GM23338 (cell line): ENCODE results near the gene DAGLB. TPM values are rescaled to one million over a fixed set of nuclear protein-coding genes. Genes with fewer than 3 reads are reported as not detected.
"Not testable (repeated sequence)": the region's sequence is repeated elsewhere in the genome, so short reads cannot be mapped to it uniquely, and the experiment has no call there.

Experiments
- ATAC-seq: fragments of 200-7000 bp; cut with Tn5 transposase; 3 replicates; pipeline ENCODE4 v1.9.1; 2020
- DNase-seq: peaks from one replicate; pipeline ENCODE4 v3.0.0-alpha.2; 2015; ENCODE audit warnings: low spot score
- H2AFZ ChIP-seq: fragments of 200-600 bp; sonication (generic); 2 replicates; pipeline ENCODE4 v1.8.0; 2016; ENCODE audit warnings: antibody characterized with exemption, mild to moderate bottlenecking, moderate library complexity
- H3F3A ChIP-seq: fragments of 200-600 bp; sonication (generic); replicated peaks from 2 replicates; pipeline ENCODE4 v1.8.0; 2017; ENCODE audit warnings: antibody characterized with exemption, mixed run types, low read depth
- H3K27ac ChIP-seq: fragments of 200-600 bp; sonication (generic); 2 replicates; pipeline ENCODE4 v1.6.1; 2016; ENCODE audit warnings: low read depth
- H3K27me3 ChIP-seq: fragments of 200-600 bp; sonication (generic); 2 replicates; pipeline ENCODE4 v1.8.0; 2016; ENCODE audit warnings: mild to moderate bottlenecking, mixed run types, moderate library complexity; ENCODE audit not compliant: insufficient read depth
- H3K36me3 ChIP-seq: fragments of 200-600 bp; sonication (generic); 2 replicates; pipeline ENCODE4 v1.8.0; 2016; ENCODE audit warnings: mild to moderate bottlenecking; ENCODE audit not compliant: insufficient read depth
- H3K4me1 ChIP-seq: fragments of 200-600 bp; sonication (generic); 2 replicates; pipeline ENCODE4 v1.8.0; 2016; ENCODE audit warnings: mild to moderate bottlenecking, moderate library complexity; ENCODE audit not compliant: insufficient read depth
- H3K4me2 ChIP-seq: fragments of 200-600 bp; sonication (generic); 2 replicates; pipeline ENCODE4 v1.7.1; 2017; ENCODE audit warnings: mixed run types
- H3K4me3 ChIP-seq: fragments of 200-600 bp; sonication (generic); 2 replicates; pipeline ENCODE4 v1.6.1; 2016; ENCODE audit warnings: mixed run types
- H3K79me2 ChIP-seq: fragments of 200-600 bp; sonication (generic); replicated peaks from 2 replicates; pipeline ENCODE4 v1.8.0; 2017; ENCODE audit warnings: mild to moderate bottlenecking; ENCODE audit not compliant: insufficient read depth
- H3K9me2 ChIP-seq: fragments of 200-600 bp; sonication (generic); 2 replicates; pipeline ENCODE4 v1.8.0; 2017; ENCODE audit not compliant: insufficient read depth
- H4K20me1 ChIP-seq: fragments of 200-600 bp; sonication (generic); replicated peaks from 2 replicates; pipeline ENCODE4 v1.8.0; 2017; ENCODE audit warnings: mild to moderate bottlenecking; ENCODE audit not compliant: insufficient read depth
- H3K27ac Mint-ChIP-seq: 2 replicates; pipeline ENCODE4 v1.8.0; 2020; ENCODE audit warnings: inconsistent platforms, mild to moderate bottlenecking, moderate library complexity, mixed read lengths
- H3K27me3 Mint-ChIP-seq: 3 replicates; pipeline ENCODE4 v1.8.0; 2022; ENCODE audit warnings: low read depth, mild to moderate bottlenecking, moderate library complexity, mixed read lengths, inconsistent platforms; ENCODE audit not compliant: insufficient read depth, poor library complexity
- H3K36me3 Mint-ChIP-seq: 3 replicates; pipeline ENCODE4 v1.8.0; 2021; ENCODE audit warnings: low read depth, mild to moderate bottlenecking, inconsistent platforms, moderate library complexity, mixed read lengths
- H3K4me1 Mint-ChIP-seq: 3 replicates; pipeline ENCODE4 v1.8.0; 2020; ENCODE audit warnings: mild to moderate bottlenecking, inconsistent platforms, mixed read lengths
- H3K4me3 Mint-ChIP-seq: 3 replicates; pipeline ENCODE4 v1.8.0; 2021; ENCODE audit warnings: moderate library complexity, mild to moderate bottlenecking, inconsistent platforms, mixed read lengths
- H3K9me3 Mint-ChIP-seq: 3 replicates; pipeline ENCODE4 v1.8.0; 2020; ENCODE audit warnings: moderate library complexity, mild to moderate bottlenecking, inconsistent platforms, mixed read lengths
- CREB1 ChIP-seq: fragments of 250-450 bp; sonication (Bioruptor Pico); IDR thresholded peaks from 2 replicates; pipeline ENCODE4 v1.5.0; 2020; ENCODE audit warnings: low read depth, mild to moderate bottlenecking, moderate library complexity
- EZH2 ChIP-seq: fragments of 200-600 bp; sonication (generic); IDR thresholded peaks from one replicate; pipeline ENCODE4 v1.8.0; 2017; ENCODE audit warnings: antibody characterized with exemption, mild to moderate bottlenecking, low read depth; ENCODE audit not compliant: unreplicated experiment
- JUNB ChIP-seq: IDR thresholded peaks from one replicate; pipeline ENCODE4 v1.6.1; 2016; ENCODE audit warnings: antibody characterized with exemption; ENCODE audit not compliant: unreplicated experiment
- NANOG ChIP-seq: IDR thresholded peaks from 2 replicates; pipeline ENCODE4 v1.6.1; 2016; ENCODE audit warnings: antibody characterized with exemption, borderline replicate concordance
- STAT1 ChIP-seq: IDR thresholded peaks from one replicate; pipeline ENCODE4 v1.6.1; 2016; ENCODE audit warnings: antibody characterized with exemption; ENCODE audit not compliant: unreplicated experiment
- ZNF462 ChIP-seq: fragments of 250-450 bp; sonication (Bioruptor Pico); IDR thresholded peaks from 2 replicates; pipeline ENCODE4 v1.5.0; 2020; ENCODE audit warnings: mild to moderate bottlenecking, moderate library complexity
- polyA plus RNA-seq: library from polyadenylated mRNA; unstranded; fragments of >200 nt; fragmentation: Nextera tagmentation; extraction: Ambion mirVana; gene quantifications from 2 replicates; pipeline ENCODE4 v1.2.1, GENCODE V29; 2016
- total RNA-seq: library from RNA; depleted of rRNA; stranded (reverse); fragments of >200 nt; shearing (Covaris generic); gene quantifications from 2 replicates; pipeline ENCODE4 v1.2.3, GENCODE V29; 2014

The DAGLB gene
- total and polyA plus RNA-seq, 2 experiments from 2014 or later: 13.8 to 26.0 TPM

GRCh38 chr7:6384327-6384726, 63.4 kb downstream of the DAGLB start (continued):
- TF ChIP-seq ZNF462 (CRISPR knock-in tag) (no peak), NANOG (no peak), STAT1 (no peak), JUNB (no peak), CREB1 (CRISPR knock-in tag) (no peak)

GRCh38 chr7:6382817-6383216, 64.9 kb downstream of the DAGLB start:
- Histone ChIP-seq H3K4me2 (peak overlapping the region; percentile 49), H3K4me1 (peaks cover 50% of the 10 kb centered on the region), H3F3A (peaks cover 11% of the 10 kb centered on the region), H3K27ac (peak overlapping the region; percentile 57), H4K20me1 (peaks cover 88% of the 10 kb centered on the region), H2AFZ (no peak overlapping the region), H3K36me3 (0 out of 2 replicates have a peak, but pooled peaks cover 10% of the 10 kb centered on the region), H3K27me3 (no peaks in the 10 kb centered on the region), H3K4me3 (no peak overlapping the region), H3K9me2 (no peaks in the 10 kb centered on the region; the same call in 1 of the 2 replicates), H3K79me2 (peaks cover 100% of the 10 kb centered on the region)
- peaks cover 5% of the 10 kb centered on the region for H3K27me3 Mint-ChIP-seq
- no peak overlapping the region for H3K27ac Mint-ChIP-seq
- no peak for DNase-seq
- peaks cover 44% of the 10 kb centered on the region for H3K36me3 Mint-ChIP-seq
- no peak overlapping the region for H3K4me3 Mint-ChIP-seq
- no peaks in the 10 kb centered on the region for H3K9me3 Mint-ChIP-seq
- peaks cover 49% of the 10 kb centered on the region for H3K4me1 Mint-ChIP-seq
- no peak for TF ChIP-seq EZH2
- no peak for ATAC-seq

GRCh38 chr7:6381846-6382245, 65.9 kb downstream of the DAGLB start:
- not testable (repeated sequence) for ATAC-seq, H3K9me3 Mint-ChIP-seq
- peaks cover 54% of the 10 kb centered on the region for H3K4me1 Mint-ChIP-seq

More at GRCh38 chr7:6381846-6382245, 65.9 kb downstream of the DAGLB start:
- H3K9me2 ChIP-seq, DNase-seq, H3F3A ChIP-seq, H3K36me3 ChIP-seq, H2AFZ ChIP-seq, H3K27me3 Mint-ChIP-seq, H3K4me3 Mint-ChIP-seq, H3K27me3 ChIP-seq, H3K4me3 ChIP-seq: not testable (repeated sequence)
- H3K27ac Mint-ChIP-seq: 0 out of 2 replicates have a peak overlapping the region, but pooled peaks have one; percentile 76
- Histone ChIP-seq H3K79me2 (peaks cover 100% of the 10 kb centered on the region), H3K4me1 (peaks cover 59% of the 10 kb centered on the region), H3K27ac (peak overlapping the region; percentile 57; the same call in 1 of the 2 replicates), H4K20me1 (peaks cover 91% of the 10 kb centered on the region), H3K4me2 (peak overlapping the region; percentile 49)
- H3K36me3 Mint-ChIP-seq: peaks cover 38% of the 10 kb centered on the region
